Measurements from ENCODE around the gene EPHA6. TPM values are rescaled to one million over a fixed set of nuclear protein-coding genes. Genes with fewer than 3 reads are reported as not detected.
"Not testable (repeated sequence)": the region's sequence is repeated elsewhere in the genome, so short reads cannot be mapped to it uniquely, and the experiment has no call there.

EPHA6 gene
- total RNA-seq, 4 donors from 2014 or later = 2.1 to 7.0 (median 5.8) TPM

DNA sequence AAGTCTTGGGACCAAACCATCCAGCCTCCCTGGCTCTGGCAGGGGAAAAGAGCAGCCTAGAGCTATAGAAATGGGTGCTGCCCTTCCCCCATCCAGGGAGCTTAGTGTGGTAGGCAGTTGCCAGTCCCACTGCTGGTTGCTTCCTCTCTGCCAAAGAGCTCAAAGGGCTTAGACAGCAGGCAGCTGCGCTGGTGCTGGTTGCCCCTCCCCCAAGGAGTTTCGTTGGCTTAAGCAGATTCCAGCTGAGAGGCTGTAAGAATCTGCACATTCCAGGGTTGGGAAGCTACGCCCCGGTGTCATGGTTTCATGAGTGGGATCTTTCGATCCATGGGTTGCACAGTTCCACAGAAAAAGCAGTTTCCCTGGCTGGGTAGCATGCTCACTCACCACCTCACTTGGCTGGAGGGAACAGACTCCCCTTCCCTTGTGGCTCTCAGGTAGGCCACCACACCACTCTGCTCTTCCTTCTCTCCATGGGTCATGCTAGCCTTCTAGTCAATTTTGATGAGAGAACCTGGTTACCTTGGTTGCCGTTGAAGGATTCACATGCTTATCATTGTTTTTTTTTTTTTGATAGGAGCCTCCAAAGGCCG lies 195.1 kb downstream of the EPHA6 start:
- Histone ChIP-seq H3K4me3 (replicated peaks in 1 of 3) (no peak overlapping the region), H3K9me3 (no peaks in the 10 kb centered on the region), H3K4me1 (peaks cover 17 to 21% of the 10 kb centered on the region in 2 donors), H3K36me3 (no peaks in the 10 kb centered on the region), H3K27ac (peak overlapping the region; percentile 40 to 57 (median 51)), H3K27me3 (no peaks in the 10 kb centered on the region)
- no peak for TF ChIP-seq POLR2A (IDR thresholded peaks at IDR 0.05)
- WGBS, 2 donors = 38 to 50% methylated on average over 6 to 7 of the region's 7 CpGs
- intact Hi-C loops (cut with DNase I) = no loop called here
- DNase-seq = peak; percentile 79 to 87

- peak; percentile 31 to 33 for DNase-seq
- H3K27me3 ChIP-seq = no peaks in the 10 kb centered on the region
- WGBS, 2 donors = 55 to 62% methylated on average over 2 of the region's 2 CpGs
- TF ChIP-seq POLR2A (IDR thresholded peaks at IDR 0.05) (no peak), CTCF (IDR thresholded peaks at IDR 0.05) (no peak)
- H3K4me1 ChIP-seq = peaks cover 17 to 21% of the 10 kb centered on the region in 2 donors
- intact Hi-C loops (cut with DNase I) = no loop called here
- H3K4me3 ChIP-seq (replicated peaks in 1 of 3) = no peak overlapping the region
- H3K36me3 ChIP-seq = no peaks in the 10 kb centered on the region
- no peaks in the 10 kb centered on the region for H3K9me3 ChIP-seq
- H3K27ac ChIP-seq = peak overlapping the region in 2 of 3 donors; percentile 18 to 57
Measured at GRCh38 chr3:97010881-97011657, 196.7 kb downstream of the EPHA6 start.

- H3K27me3 ChIP-seq = no peaks in the 10 kb centered on the region
- H3K36me3 ChIP-seq = no peaks in the 10 kb centered on the region
- no peak for DNase-seq
- H3K4me1 ChIP-seq = no peaks in the 10 kb centered on the region
- H3K4me3 ChIP-seq (replicated peaks in 1 of 3) = no peak overlapping the region
- intact Hi-C loops (cut with DNase I) = no loop called here
- WGBS, 2 donors = 93% methylated on average over 1 of the region's 1 CpG
- TF ChIP-seq CTCF (IDR thresholded peaks at IDR 0.05) (no peak), POLR2A (IDR thresholded peaks at IDR 0.05) (no peak)
- no peak overlapping the region for H3K27ac ChIP-seq
- no peaks in the 10 kb centered on the region for H3K9me3 ChIP-seq
Measured at GRCh38 chr3:97021778-97022177, 207.4 kb downstream of the EPHA6 start.

- intact Hi-C loops (cut with DNase I); H3K9me3 ChIP-seq; H3K27ac ChIP-seq; H3K4me3 ChIP-seq (replicated peaks in 1 of 3); DNase-seq; H3K36me3 ChIP-seq; H3K4me1 ChIP-seq; H3K27me3 ChIP-seq: not testable (repeated sequence)
- 94 to 96% methylated on average over 8 of the region's 8 CpGs for WGBS, 2 donors
Measured at GRCh38 chr3:97025612-97026011, 211.2 kb downstream of the EPHA6 start.

- 81 to 91% methylated on average over 1 of the region's 1 CpG for WGBS, 2 donors
- Histone ChIP-seq H3K27ac (no peak overlapping the region), H3K4me3 (replicated peaks in 1 of 3) (no peak overlapping the region), H3K9me3 (no peaks in the 10 kb centered on the region), H3K4me1 (no peaks in the 10 kb centered on the region), H3K27me3 (no peaks in the 10 kb centered on the region), H3K36me3 (no peaks in the 10 kb centered on the region)
- TF ChIP-seq CTCF (IDR thresholded peaks at IDR 0.05) (no peak), POLR2A (IDR thresholded peaks at IDR 0.05) (no peak)
- intact Hi-C loops (cut with DNase I) = no loop called here
- no peak for DNase-seq
Measured at GRCh38 chr3:97029972-97030371, 215.6 kb downstream of the EPHA6 start.

DNA sequence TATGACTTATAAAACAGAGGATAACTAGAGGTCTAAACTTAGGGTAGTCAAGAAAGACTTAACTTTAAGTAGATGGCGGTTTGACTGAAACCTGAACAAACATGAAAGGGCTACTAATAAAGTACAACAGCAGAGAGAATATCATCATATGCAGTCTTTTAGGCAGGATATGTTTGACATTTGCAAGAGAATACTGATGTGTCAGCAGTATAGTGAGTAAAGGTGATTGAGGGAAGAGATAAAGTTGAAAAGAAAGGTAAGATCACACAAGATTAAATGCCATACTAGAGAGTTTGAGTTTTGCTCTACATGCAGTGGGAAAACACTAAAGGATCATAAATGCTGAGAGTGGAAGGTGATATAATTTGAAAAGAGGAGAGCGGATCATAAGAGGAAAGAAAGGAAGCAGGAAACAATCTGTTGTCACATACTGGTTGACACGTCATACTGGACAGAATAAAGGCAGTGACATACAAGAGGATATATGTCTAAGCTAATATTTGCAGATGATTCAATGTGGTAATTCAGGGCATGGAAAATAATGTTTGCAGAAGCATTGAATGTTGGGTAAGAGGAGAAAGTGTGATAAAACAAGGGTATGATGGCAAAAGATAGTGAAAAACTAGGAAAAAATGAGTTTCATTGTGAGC lies 223.0 kb downstream of the EPHA6 start:
- intact Hi-C loops (cut with DNase I) = no loop called here
- H3K9me3 ChIP-seq = no peaks in the 10 kb centered on the region
- WGBS, 2 donors = 92 to 97% methylated on average over 3 of the region's 3 CpGs
- no peaks in the 10 kb centered on the region for H3K36me3 ChIP-seq
- no peak overlapping the region for H3K27ac ChIP-seq
- no peaks in the 10 kb centered on the region for H3K27me3 ChIP-seq
- DNase-seq = no peak
- no peak overlapping the region for H3K4me3 ChIP-seq (replicated peaks in 1 of 3)
- TF ChIP-seq POLR2A (IDR thresholded peaks at IDR 0.05) = no peak
- no peak for TF ChIP-seq CTCF (IDR thresholded peaks at IDR 0.05)
- H3K4me1 ChIP-seq = no peaks in the 10 kb centered on the region
